Endometrial microvascular endothelial cells (primary cell): ENCODE measurements around the gene FAM236A. TPM values are rescaled to one million over a fixed set of nuclear protein-coding genes. Genes with fewer than 3 reads are reported as not detected.
"Not testable (repeated sequence)": the region's sequence is repeated elsewhere in the genome, so short reads cannot be mapped to it uniquely, and the experiment has no call there.

Experiments
- in situ Hi-C: cut with HindIII; loops from 2 replicates; pipeline ENCODE4 v1.10.0; 2017; ENCODE audit warnings: low sequenced_read_pairs, low pct_unique_long_range_greater_than_20kb; ENCODE audit errors: inconsistent ontology term
- total RNA-seq: library from RNA; depleted of rRNA; stranded (reverse); fragments of >200 nt; gene quantifications from one replicate; pipeline ENCODE4 v1.2.3, GENCODE V29; 2015; ENCODE audit errors: inconsistent ontology term

The FAM236A gene
- not detected for total RNA-seq

- in situ Hi-C loops, result not testable (repeated sequence)
Observed at GRCh38 chrX:72937906-72938305, at the start of gene FAM236A. TSS of gene FAM236A (plus strand) at chrX:72938206. CDS start at chrX:72938263, 57 bp downstream.

- in situ Hi-C loops, result not testable (repeated sequence)
Observed at GRCh38 chrX:72889740-72890139, 48.3 kb upstream of the FAM236A start.

- in situ Hi-C loops, result not testable (repeated sequence)
Observed at GRCh38 chrX:72912315-72912714, 25.7 kb upstream of the FAM236A start, which contains the start of gene FAM236C. TSS of gene FAM236C (plus strand) at chrX:72912615. CDS start at chrX:72912715, 100 bp downstream.

GRCh38 chrX:72916096-72916495 is 21.9 kb upstream of the FAM236A start:
- in situ Hi-C loops, result not testable (repeated sequence)

- in situ Hi-C loops, result not testable (repeated sequence)
Observed at GRCh38 chrX:72932283-72932682, 5.7 kb upstream of the FAM236A start.

- in situ Hi-C loops, result not testable (repeated sequence)
Observed at GRCh38 chrX:72936455-72936854, 1.6 kb upstream of the FAM236A start.

- in situ Hi-C loops, result not testable (repeated sequence)
Observed at GRCh38 chrX:72936882-72937455, 1.0 kb upstream of the FAM236A start.

- in situ Hi-C loops, result not testable (repeated sequence)
Observed at GRCh38 chrX:72942272-72942671, 4.3 kb downstream of the FAM236A start.

- in situ Hi-C loops, result not testable (repeated sequence)
Observed at GRCh38 chrX:72943035-72943818, 5.2 kb downstream of the FAM236A start.

- in situ Hi-C loops, result not testable (repeated sequence)
Observed at GRCh38 chrX:72943819-72944169, 5.8 kb downstream of the FAM236A start, which contains the start of gene DMRTC1. TSS of gene DMRTC1 (minus strand) at chrX:72943837. CDS start at chrX:72875694, 68,143 bp downstream.

- in situ Hi-C loops, result not testable (repeated sequence)
Observed at GRCh38 chrX:72959971-72960370, 22.0 kb downstream of the FAM236A start.

GRCh38 chrX:72971859-72972258 is 33.9 kb downstream of the FAM236A start:
- in situ Hi-C loops, result not testable (repeated sequence)

GRCh38 chrX:72974885-72975284 is 36.9 kb downstream of the FAM236A start:
- in situ Hi-C loops, result not testable (repeated sequence)

GRCh38 chrX:72980894-72981469 is 43.0 kb downstream of the FAM236A start:
- in situ Hi-C loops, result not testable (repeated sequence)

Other genes with a start within 250 kb of the FAM236A start
- gene PHKA1, start 223.9 kb upstream of the FAM236A start, total RNA-seq, result 10.7 TPM
- gene DMRTC1B, start 161.3 kb upstream of the FAM236A start, total RNA-seq, result not detected
- not detected for gene FAM236B, start 155.5 kb upstream of the FAM236A start, total RNA-seq
- not detected for gene FAM236D, start 130.0 kb upstream of the FAM236A start, total RNA-seq
- not detected for gene FAM236C, start 25.6 kb upstream of the FAM236A start, total RNA-seq
- not detected for gene DMRTC1, start 5.6 kb downstream of the FAM236A start, total RNA-seq
- gene PABPC1L2B, start 64.7 kb downstream of the FAM236A start, total RNA-seq, result not detected
- not detected for gene PABPC1L2A, start 141.3 kb downstream of the FAM236A start, total RNA-seq